ENCODE data around the gene MBD5.

GRCh38 chr2:148519013-148519412 is 498.1 kb downstream of the MBD5 start:
- TF ChIP-seq REST (IDR thresholded peaks at IDR 0.05; ENCODE audit: low read depth) (no peak), RAD21 (IDR thresholded peaks at IDR 0.05; ENCODE audit: low read depth) (no peak), CREB1 (IDR thresholded peaks at IDR 0.05; ENCODE audit: low read depth) (no peak), TAF1 (IDR thresholded peaks at IDR 0.05; ENCODE audit: low read depth) (no peak), YY1 (IDR thresholded peaks at IDR 0.05; ENCODE audit: low read depth) (no peak), MAX (IDR thresholded peaks at IDR 0.05) (no peak), TEAD4 (IDR thresholded peaks at IDR 0.05) (no peak), CEBPB (IDR thresholded peaks at IDR 0.05) (no peak), NFIC (IDR thresholded peaks at IDR 0.05) (no peak), EGR1 (IDR thresholded peaks at IDR 0.05) (no peak), USF1 (IDR thresholded peaks at IDR 0.05) (no peak)
